Activated B cell treated with CpG ODN at 0.5 μM for 24 hours (primary cell): ENCODE results near the gene GPRIN2. TPM values are rescaled to one million over a fixed set of nuclear protein-coding genes. Genes with fewer than 3 reads are reported as not detected.

ENCODE experiments used
- ATAC-seq: fragments of 200-7000 bp; cut with Tn5 transposase; one replicate; pipeline ENCODE4 v1.10.0; 2021; ENCODE audit warnings: low read depth, mild to moderate bottlenecking, moderate library complexity
- CTCF ChIA-PET: fragments of 350-600 bp; sonication (Branson Sonifier 250); formaldehyde crosslinking; loops from one replicate; lab custom pipeline; 2021; ENCODE audit warnings: antibody characterized with exemption; lab: Charles Lee
- POLR2A ChIA-PET: fragments of 350-600 bp; sonication (Branson Sonifier 250); formaldehyde crosslinking; loops from one replicate; lab custom pipeline; 2021; ENCODE audit warnings: antibody characterized with exemption; lab: Charles Lee
- DNase-seq: peaks from one replicate; pipeline ENCODE4 v3.0.0; 2022
- H3K27ac Mint-ChIP-seq: one replicate; pipeline ENCODE4 v1.8.0; 2020; ENCODE audit warnings: mixed read lengths
- H3K27me3 Mint-ChIP-seq: one replicate; pipeline ENCODE4 v1.8.0; 2021; ENCODE audit warnings: mixed read lengths
- H3K36me3 Mint-ChIP-seq: one replicate; pipeline ENCODE4 v1.8.0; 2021; ENCODE audit warnings: low read depth, mixed read lengths
- H3K4me1 Mint-ChIP-seq: one replicate; pipeline ENCODE4 v1.8.0; 2021; ENCODE audit warnings: mixed read lengths
- H3K4me3 Mint-ChIP-seq: one replicate; pipeline ENCODE4 v1.8.0; 2020; ENCODE audit warnings: mild to moderate bottlenecking, mixed read lengths
- H3K9me3 Mint-ChIP-seq: one replicate; pipeline ENCODE4 v1.8.0; 2020; ENCODE audit warnings: mixed read lengths
- CTCF ChIP-seq: fragments of 200-600 bp; IDR thresholded peaks from one replicate; pipeline ENCODE4 v1.8.0; 2022; ENCODE audit warnings: antibody characterized with exemption, mild to moderate bottlenecking
- intact Hi-C: fragments of 100-400 bp; cut with micrococcal nuclease; formaldehyde crosslinking; loops from one replicate; pipeline ENCODE4 v1.15.1; 2024
- total RNA-seq: library from RNA; stranded (reverse); gene quantifications from 2 replicates; pipeline ENCODE4 v1.2.3, GENCODE V29; 2022

The GPRIN2 gene
- total RNA-seq, 1 donor from 2014 or later: not detected

DNA sequence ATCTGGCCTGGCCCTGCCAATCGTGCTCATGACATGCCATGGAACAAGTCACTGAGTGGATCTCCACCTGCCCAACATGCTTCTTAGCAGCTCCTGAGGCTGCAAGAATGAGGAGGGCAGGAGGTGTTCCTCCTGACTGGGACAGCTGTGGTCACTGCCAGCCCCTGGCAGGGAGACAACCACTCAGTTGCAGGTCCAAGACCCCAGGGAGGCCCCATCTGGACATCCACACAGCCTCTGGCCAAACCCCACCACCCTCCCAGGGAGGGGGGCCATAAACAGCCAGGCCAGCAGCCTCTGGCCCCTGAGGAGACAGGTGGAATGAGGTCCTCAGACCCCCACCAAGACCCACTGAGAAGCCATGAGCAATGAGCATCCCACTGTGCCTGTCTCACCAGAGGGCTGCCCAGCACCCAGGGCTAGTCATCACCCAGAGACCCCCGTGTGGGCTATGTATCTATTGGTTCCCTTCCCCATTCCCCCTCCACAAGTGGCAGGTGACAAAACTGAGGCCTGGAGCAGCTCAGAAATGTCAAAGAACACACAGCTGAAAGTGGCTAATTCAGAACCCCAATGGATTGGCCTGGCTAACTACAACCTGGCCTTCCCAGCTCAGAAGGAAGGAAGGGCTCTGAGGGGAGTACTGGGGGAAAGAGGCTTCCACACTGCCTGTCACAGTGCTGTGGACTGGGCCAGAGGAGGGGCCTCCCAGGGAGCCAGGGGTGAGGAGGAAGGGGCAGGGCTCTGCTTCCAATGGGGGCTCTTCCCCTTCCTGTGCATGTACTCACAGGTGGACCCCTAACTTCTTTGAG lies 3.0 kb downstream of the GPRIN2 start:
- no peaks in the 10 kb centered on the region for H3K36me3 Mint-ChIP-seq
- H3K4me1 Mint-ChIP-seq: peaks cover 13% of the 10 kb centered on the region
- TF ChIP-seq CTCF: no peak
- ChIA-PET CTCF (no interaction called here), POLR2A (no interaction called here)
- no peaks in the 10 kb centered on the region for H3K9me3 Mint-ChIP-seq
- H3K27me3 Mint-ChIP-seq: peaks cover 7% of the 10 kb centered on the region
- DNase-seq: no peak
- ATAC-seq: no peak
- H3K27ac Mint-ChIP-seq: no peak overlapping the region
- no peak overlapping the region for H3K4me3 Mint-ChIP-seq
- intact Hi-C loops: loop anchor here (2.0 kb wide), 1 partner anchor 19 kb away; no protein-coding TSS in a partner anchor

DNA sequence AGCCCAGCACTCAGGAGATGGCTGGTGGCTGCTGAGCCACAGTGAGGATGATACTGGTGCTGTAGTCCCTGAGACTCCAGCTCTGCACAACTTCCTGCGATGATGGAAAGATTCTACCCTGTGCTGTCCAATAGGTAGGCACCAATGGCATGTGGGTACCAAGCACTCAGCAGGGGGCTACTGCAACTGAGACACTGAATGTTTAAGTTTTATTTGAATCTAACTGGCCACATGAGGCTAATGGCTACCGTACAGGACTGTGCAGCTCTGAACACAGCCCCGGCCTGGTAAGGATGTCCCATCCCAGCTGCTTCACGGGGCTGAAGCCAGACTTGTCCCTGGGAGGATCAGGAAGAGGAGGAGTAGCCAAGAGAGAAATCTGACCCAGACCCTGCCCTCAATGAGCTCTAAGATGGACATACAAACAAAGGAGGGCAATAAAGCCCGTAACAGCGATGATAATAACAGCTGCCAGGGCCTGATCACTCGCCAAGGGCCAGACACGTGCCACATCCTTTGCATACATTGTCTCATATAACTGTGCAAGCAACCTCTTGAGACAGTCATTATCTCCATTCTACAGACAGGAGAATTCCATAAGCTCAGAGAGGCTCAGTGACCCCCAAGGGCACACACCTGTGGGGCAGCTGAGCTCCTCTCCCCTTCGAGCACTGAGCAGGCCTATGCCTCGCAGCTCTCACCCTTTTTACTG lies 3.8 kb downstream of the GPRIN2 start:
- no peak overlapping the region for H3K27ac Mint-ChIP-seq
- ChIA-PET CTCF (no interaction called here), POLR2A (no interaction called here)
- peaks cover 11% of the 10 kb centered on the region for H3K4me1 Mint-ChIP-seq
- no peak for ATAC-seq
- H3K4me3 Mint-ChIP-seq: no peak overlapping the region
- H3K9me3 Mint-ChIP-seq: no peaks in the 10 kb centered on the region
- DNase-seq: no peak
- intact Hi-C loops: no loop called here
- H3K27me3 Mint-ChIP-seq: peaks cover 7% of the 10 kb centered on the region
- TF ChIP-seq CTCF: no peak
- no peaks in the 10 kb centered on the region for H3K36me3 Mint-ChIP-seq

DNA sequence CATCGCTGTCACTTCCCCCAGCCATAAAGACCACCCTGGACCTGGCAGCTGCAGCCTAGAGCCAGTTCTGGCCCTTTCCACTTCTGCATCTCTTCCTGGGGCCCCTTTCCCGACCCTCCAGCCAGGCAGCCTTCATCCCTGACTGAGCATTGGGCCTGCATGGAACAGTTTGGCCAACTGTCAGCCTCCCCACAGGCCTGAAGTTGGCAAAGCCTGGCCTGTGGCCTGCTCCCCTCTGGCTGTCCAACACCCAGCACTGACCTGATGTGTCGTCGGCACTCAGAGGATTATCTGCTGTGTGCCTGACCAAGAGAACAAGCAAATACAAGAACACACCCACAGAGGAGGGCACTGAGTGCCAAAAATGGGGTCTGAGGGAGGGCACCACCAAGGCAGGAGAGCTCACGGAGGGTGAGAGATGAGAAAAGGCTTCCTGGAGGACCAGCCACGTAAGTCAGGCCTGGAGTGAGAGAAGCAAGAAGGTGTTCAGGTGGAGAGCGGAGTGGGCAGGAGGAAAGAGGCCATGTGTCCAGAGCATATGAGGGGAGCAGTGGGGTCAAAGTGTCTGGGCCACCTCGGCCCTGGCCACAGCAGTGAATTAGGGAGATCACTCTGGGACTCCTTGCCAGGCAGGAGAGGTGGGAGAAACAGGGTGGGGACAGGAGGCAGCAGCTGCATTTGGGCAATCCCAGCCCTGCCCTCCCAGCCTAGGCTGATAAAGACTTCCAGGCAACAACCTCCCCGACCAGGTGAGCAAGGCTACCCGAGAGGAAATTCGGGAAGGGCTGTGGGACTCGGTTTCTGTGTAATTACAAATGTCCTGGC lies 4.5 kb downstream of the GPRIN2 start:
- Mint-ChIP-seq H3K4me3 (no peak overlapping the region), H3K4me1 (peaks cover 6% of the 10 kb centered on the region), H3K27me3 (peaks cover 7% of the 10 kb centered on the region), H3K36me3 (no peaks in the 10 kb centered on the region), H3K9me3 (no peaks in the 10 kb centered on the region), H3K27ac (no peak overlapping the region)
- POLR2A ChIA-PET: no interaction called here
- CTCF ChIA-PET: no interaction called here
- no peak for TF ChIP-seq CTCF
- no peak for ATAC-seq
- intact Hi-C loops: no loop called here
- DNase-seq: peak; percentile 15

DNA sequence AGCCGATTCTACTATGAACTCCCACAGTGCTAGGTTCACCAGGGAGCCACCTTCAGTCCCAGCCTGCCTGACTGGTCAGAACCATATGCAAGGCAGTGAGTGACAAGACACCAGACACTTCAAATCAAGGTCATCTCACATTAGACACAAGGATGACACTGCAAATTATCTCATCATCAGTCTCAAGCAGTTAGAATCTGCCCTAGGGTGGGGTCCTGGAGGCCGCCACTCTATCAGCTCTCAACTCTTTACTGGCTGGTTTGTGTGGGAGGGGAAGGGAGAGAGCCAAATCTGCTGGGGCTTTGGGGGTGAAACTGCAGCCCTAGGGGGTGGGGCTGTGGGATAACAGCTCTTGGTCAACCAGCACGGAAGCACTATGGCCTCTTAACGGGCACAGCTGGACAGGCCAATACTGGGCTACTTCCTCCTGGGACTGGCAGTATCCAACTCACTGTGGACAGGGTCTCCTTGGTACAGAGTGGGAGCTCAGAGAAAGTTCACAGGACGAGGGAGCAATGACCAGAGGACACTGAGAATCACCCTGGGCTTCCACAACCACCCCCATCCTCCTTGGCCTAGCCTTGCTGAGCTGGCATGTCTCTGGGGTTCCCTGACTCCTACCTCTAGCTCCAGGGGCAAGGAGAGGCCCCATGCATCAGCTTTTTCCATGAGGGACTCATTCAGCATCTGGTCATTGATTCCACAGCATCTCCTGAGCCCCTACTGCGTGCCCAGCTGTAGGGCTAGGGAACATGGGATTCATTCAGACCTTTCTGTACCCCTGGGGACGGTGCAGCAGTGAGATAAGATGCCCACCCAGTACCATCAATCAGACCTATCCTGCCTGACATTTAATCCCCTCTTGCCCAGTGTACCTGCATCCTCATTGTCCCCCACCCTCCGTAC lies 5.4 kb downstream of the GPRIN2 start:
- ChIA-PET POLR2A (no interaction called here), CTCF (no interaction called here)
- H3K4me1 Mint-ChIP-seq: peaks cover 4% of the 10 kb centered on the region
- H3K27ac Mint-ChIP-seq: no peak overlapping the region
- DNase-seq: no peak
- H3K27me3 Mint-ChIP-seq: peaks cover 5% of the 10 kb centered on the region
- intact Hi-C loops: no loop called here
- no peak for ATAC-seq
- no peaks in the 10 kb centered on the region for H3K9me3 Mint-ChIP-seq
- no peaks in the 10 kb centered on the region for H3K36me3 Mint-ChIP-seq
- no peak overlapping the region for H3K4me3 Mint-ChIP-seq
- TF ChIP-seq CTCF: no peak
